Panc1 (cell line): Measurements from ENCODE around the gene ST8SIA3. TPM values are rescaled to one million over a fixed set of nuclear protein-coding genes. Genes with fewer than 3 reads are reported as not detected.

Experiments
- ATAC-seq: fragments of 200-7000 bp; cut with Tn5 transposase; 2 replicates; pipeline ENCODE4 v1.9.1; 2020; ENCODE audit warnings: mild to moderate bottlenecking, moderate library complexity
- BruUV-seq: library from RNA; stranded (reverse); fragments of 400-500 nt; replicated peaks from 2 replicates; lab custom pipeline; 2021; lab: Mats Ljungman, UMichigan
- CTCF ChIA-PET: fragments of 300-600 bp; sonication (Branson Sonifier 250); formaldehyde crosslinking; loops from one replicate; lab custom pipeline; 2022; ENCODE audit warnings: antibody characterized with exemption; lab: Charles Lee
- POLR2A ChIA-PET: fragments of 300-600 bp; sonication (Branson Sonifier 250); formaldehyde crosslinking; loops from one replicate; lab custom pipeline; 2022; ENCODE audit warnings: antibody characterized with exemption; lab: Charles Lee
- DNase-seq: peaks from one replicate; pipeline ENCODE4 v3.0.0-alpha.2; 2010; ENCODE audit warnings: low read depth, low spot score
- H3K27ac ChIP-seq: 2 replicates; pipeline ENCODE4 v1.5.1; 2011; ENCODE audit warnings: mild to moderate bottlenecking, low read length, inconsistent platforms
- H3K27me3 ChIP-seq: fragments of 200-500 bp; sonication (Bioruptor generic); 2 replicates; pipeline ENCODE4 v1.6.0; 2014; ENCODE audit warnings: low read length, inconsistent platforms; ENCODE audit not compliant: control insufficient read depth, insufficient read depth
- H3K36me3 ChIP-seq: fragments of 200-500 bp; sonication (Bioruptor generic); 2 replicates; pipeline ENCODE4 v1.5.1; 2014; ENCODE audit warnings: inconsistent platforms, mild to moderate bottlenecking, low read length, moderate library complexity; ENCODE audit not compliant: control insufficient read depth, insufficient read depth
- H3K4me1 ChIP-seq: 2 replicates; pipeline ENCODE4 v1.5.1; 2011; ENCODE audit warnings: inconsistent platforms, mild to moderate bottlenecking, low read length, moderate library complexity; ENCODE audit not compliant: control insufficient read depth, insufficient read depth
- H3K4me3 ChIP-seq, 2 experiments: 2 replicates each; pipeline ENCODE4 v1.5.1; 2011 to 2012; ENCODE audit warnings: low read depth in 2 of 2, low read length in 2 of 2, mild to moderate bottlenecking in 2 of 2, inconsistent platforms in 1 of 2, moderate library complexity in 1 of 2
- H3K9me3 ChIP-seq: fragments of 200-500 bp; sonication (Bioruptor generic); 2 replicates; pipeline ENCODE4 v1.5.1; 2014; ENCODE audit warnings: low read depth, mild to moderate bottlenecking, inconsistent platforms, low read length, moderate library complexity; ENCODE audit not compliant: control insufficient read depth, insufficient read depth
- CTCF ChIP-seq: fragments of 450-650 bp; IDR thresholded peaks from 2 replicates; pipeline ENCODE4 v1.5.1; 2017; ENCODE audit warnings: mild to moderate bottlenecking
- POLR2AphosphoS5 ChIP-seq: IDR thresholded peaks from 2 replicates; pipeline ENCODE4 v1.6.1; 2012; ENCODE audit warnings: mild to moderate bottlenecking, low read depth, low read length, moderate library complexity
- REST ChIP-seq, 2 experiments: IDR thresholded peaks; 2 replicates each; pipeline ENCODE4 v1.6.1; 2011 to 2012; ENCODE audit warnings: low read depth in 2 of 2, control low read depth in 1 of 2, low read length in 1 of 2, mild to moderate bottlenecking in 1 of 2, moderate library complexity in 1 of 2; ENCODE audit not compliant: insufficient read depth in 1 of 2
- SIN3A ChIP-seq: IDR thresholded peaks from 2 replicates; pipeline ENCODE4 v1.6.1; 2012; ENCODE audit warnings: low read depth, mild to moderate bottlenecking, low read length, moderate library complexity, borderline replicate concordance; ENCODE audit not compliant: insufficient read depth
- TCF7L2 ChIP-seq: IDR thresholded peaks from 2 replicates; pipeline ENCODE4 v1.6.1; 2011; ENCODE audit warnings: mild to moderate bottlenecking, low read depth, low read length, inconsistent platforms
- in situ Hi-C: cut with HindIII; loops from 2 replicates; pipeline ENCODE4 v1.10.0; 2016; ENCODE audit warnings: low sequenced_read_pairs, low pct_unique_long_range_greater_than_20kb
- intact Hi-C: fragments of 100-400 bp; cut with micrococcal nuclease; formaldehyde crosslinking; loops from one replicate; pipeline ENCODE4 v1.10.0; 2022; ENCODE audit not compliant: unreplicated experiment
- total RNA-seq: library from RNA; stranded (reverse); gene quantifications from one replicate; pipeline ENCODE4 v1.2.1, GENCODE V29; 2021; ENCODE audit not compliant: unreplicated experiment

Gene ST8SIA3
- total RNA-seq, 1 experiment from 2014 or later = not detected

DNA sequence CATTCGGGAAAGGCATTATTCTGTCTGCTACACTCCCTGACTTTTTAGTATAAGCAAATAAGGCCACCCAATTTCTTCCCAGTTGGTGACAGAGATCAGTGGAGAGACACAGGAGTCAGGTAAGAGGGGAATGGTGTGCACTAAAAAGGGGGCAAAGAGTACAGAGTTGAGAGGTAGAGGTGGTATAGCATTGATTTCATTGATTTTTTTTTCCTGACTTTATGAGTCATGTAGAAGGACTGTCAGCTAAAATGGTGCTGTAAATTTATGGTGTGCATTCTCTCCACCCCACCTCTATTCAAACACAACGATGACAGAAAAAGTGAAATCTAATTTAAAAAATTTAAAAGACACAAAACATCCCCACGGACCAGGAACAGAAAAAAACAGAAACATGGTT is 23.7 kb upstream of the ST8SIA3 start:
- intact Hi-C loops = no loop called here
- CTCF ChIA-PET = no interaction called here
- POLR2A ChIA-PET = no interaction called here
- ATAC-seq = no peak
- Histone ChIP-seq H3K9me3 (no peaks in the 10 kb centered on the region), H3K4me3 (no peak overlapping the region), H3K4me1 (no peaks in the 10 kb centered on the region), H3K36me3 (no peaks in the 10 kb centered on the region), H3K27me3 (no peaks in the 10 kb centered on the region), H3K27ac (no peak overlapping the region)
- no peak for DNase-seq
- in situ Hi-C loops = no loop called here
- no peak for TF ChIP-seq TCF7L2
- TF ChIP-seq POLR2AphosphoS5 = no peak
- TF ChIP-seq CTCF = no peak
- TF ChIP-seq SIN3A = no peak
- no peak for TF ChIP-seq REST (IDR thresholded peaks at IDR 0.05; ENCODE audit: insufficient read depth in 1 of 2, low read depth in 2 of 2, low read length in 1 of 2)
- no TSS peak for BruUV-seq

DNA sequence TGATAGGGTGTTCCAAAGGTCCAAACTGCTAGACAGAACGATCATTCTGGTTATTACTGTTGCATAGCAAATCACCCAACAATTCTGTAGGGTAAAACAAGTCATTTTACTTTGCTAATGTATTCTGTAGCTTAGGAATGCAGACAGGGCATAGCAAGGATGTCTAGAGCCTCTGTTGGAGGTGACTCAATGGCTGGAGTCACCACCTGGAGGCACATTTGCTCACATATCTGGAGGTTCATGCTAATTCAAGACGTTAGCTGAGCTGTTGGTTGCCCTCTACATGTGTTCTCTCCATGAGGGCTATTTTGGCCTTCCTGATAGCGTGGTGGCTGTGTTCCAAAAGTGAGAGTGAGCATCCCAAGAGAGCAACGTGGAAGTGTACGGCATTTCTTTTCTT is 22.5 kb upstream of the ST8SIA3 start:
- Histone ChIP-seq H3K27me3 (no peaks in the 10 kb centered on the region), H3K36me3 (no peaks in the 10 kb centered on the region), H3K9me3 (no peaks in the 10 kb centered on the region), H3K4me3 (no peak overlapping the region), H3K27ac (no peak overlapping the region), H3K4me1 (no peaks in the 10 kb centered on the region)
- CTCF ChIA-PET = no interaction called here
- ATAC-seq (no peak), DNase-seq (no peak)
- TF ChIP-seq SIN3A (no peak), CTCF (no peak), TCF7L2 (no peak), POLR2AphosphoS5 (no peak), REST (IDR thresholded peaks at IDR 0.05; ENCODE audit: insufficient read depth in 1 of 2, low read depth in 2 of 2, low read length in 1 of 2) (no peak)
- intact Hi-C loops (no loop called here), in situ Hi-C loops (no loop called here)
- POLR2A ChIA-PET = no interaction called here
- BruUV-seq = no TSS peak
